Muscle layer of duodenum (tissue), 2 donors: ENCODE results near the gene SIRT2.

Source experiments
- H3K27ac ChIP-seq: one replicate; pipeline ENCODE4 v1.7.0; 2013; ENCODE audit warnings: mild to moderate bottlenecking, low read length
- H3K27me3 ChIP-seq: one replicate; pipeline ENCODE4 v1.7.0; 2013; ENCODE audit warnings: low read depth, mild to moderate bottlenecking, control low read depth, low read length
- H3K36me3 ChIP-seq, 2 donors: one replicate each; pipeline ENCODE4 v1.7.0; 2013; ENCODE audit warnings: low read length in 2 of 2, control low read depth in 1 of 2, mild to moderate bottlenecking in 1 of 2; ENCODE audit not compliant: insufficient read depth in 2 of 2, control insufficient read depth in 1 of 2
- H3K4me1 ChIP-seq, 2 donors: one replicate each; pipeline ENCODE4 v1.7.0; 2013; ENCODE audit warnings: low read length in 2 of 2, mild to moderate bottlenecking in 2 of 2, control low read depth in 1 of 2, moderate library complexity in 1 of 2; ENCODE audit not compliant: insufficient read depth in 2 of 2, control insufficient read depth in 1 of 2
- H3K4me3 ChIP-seq, 2 donors: one replicate each; pipeline ENCODE4 v1.7.0; 2013; ENCODE audit warnings: low read length in 2 of 2, low read depth in 1 of 2, mild to moderate bottlenecking in 1 of 2
- H3K9me3 ChIP-seq, 2 donors: one replicate each; pipeline ENCODE4 v1.7.0; 2013; ENCODE audit warnings: low read length in 2 of 2, control low read depth in 1 of 2, mild to moderate bottlenecking in 1 of 2; ENCODE audit not compliant: control insufficient read depth in 1 of 2
- donor health status: healthy.

Gene SIRT2

GRCh38 chr19:38918526-38918925 lies 19.1 kb upstream of the SIRT2 start:
- no peak overlapping the region for H3K4me3 ChIP-seq
- peaks cover 5 to 11% of the 10 kb centered on the region in 2 donors for H3K36me3 ChIP-seq
- H3K9me3 ChIP-seq, result no peaks in the 10 kb centered on the region
- no peaks in the 10 kb centered on the region for H3K4me1 ChIP-seq
- H3K27ac ChIP-seq, result no peak overlapping the region
- H3K27me3 ChIP-seq, result no peaks in the 10 kb centered on the region

GRCh38 chr19:38917921-38918491 lies 18.6 kb upstream of the SIRT2 start:
- Histone ChIP-seq H3K27ac (no peak overlapping the region), H3K9me3 (no peaks in the 10 kb centered on the region), H3K4me3 (no peak overlapping the region), H3K4me1 (no peaks in the 10 kb centered on the region), H3K27me3 (no peaks in the 10 kb centered on the region), H3K36me3 (peaks cover 5 to 11% of the 10 kb centered on the region in 2 donors)

GRCh38 chr19:38917516-38917915 lies 18.1 kb upstream of the SIRT2 start:
- no peak overlapping the region for H3K4me3 ChIP-seq
- no peaks in the 10 kb centered on the region for H3K4me1 ChIP-seq
- H3K9me3 ChIP-seq, result no peaks in the 10 kb centered on the region
- no peak overlapping the region for H3K27ac ChIP-seq
- H3K36me3 ChIP-seq, result peaks cover 5 to 9% of the 10 kb centered on the region in 2 donors
- H3K27me3 ChIP-seq, result no peaks in the 10 kb centered on the region

- Histone ChIP-seq H3K27me3 (no peaks in the 10 kb centered on the region), H3K4me3 (no peak overlapping the region), H3K9me3 (no peaks in the 10 kb centered on the region)
Measured at GRCh38 chr19:38915329-38916321, 16.2 kb upstream of the SIRT2 start.

GRCh38 chr19:38913958-38914357 lies 14.5 kb upstream of the SIRT2 start:
- Histone ChIP-seq H3K27ac (no peak overlapping the region), H3K36me3 (peaks cover 0 to 4% of the 10 kb centered on the region in 2 donors), H3K4me1 (no peaks in the 10 kb centered on the region), H3K4me3 (no peak overlapping the region), H3K9me3 (no peaks in the 10 kb centered on the region), H3K27me3 (no peaks in the 10 kb centered on the region)

More at GRCh38 chr19:38915329-38916321, 16.2 kb upstream of the SIRT2 start:
- Histone ChIP-seq H3K36me3 (no peaks in the 10 kb centered on the region), H3K27ac (no peak overlapping the region), H3K4me1 (no peaks in the 10 kb centered on the region)

- Histone ChIP-seq H3K27me3 (no peaks in the 10 kb centered on the region), H3K4me1 (no peaks in the 10 kb centered on the region), H3K27ac (no peak overlapping the region), H3K36me3 (peaks cover 4 to 11% of the 10 kb centered on the region in 2 donors), H3K9me3 (no peaks in the 10 kb centered on the region), H3K4me3 (no peak overlapping the region)
Measured at GRCh38 chr19:38912600-38913514, 13.4 kb upstream of the SIRT2 start.

- no peaks in the 10 kb centered on the region for H3K4me1 ChIP-seq
Measured at GRCh38 chr19:38911388-38912001, 12.1 kb upstream of the SIRT2 start.

GRCh38 chr19:38910488-38910887 lies 11.1 kb upstream of the SIRT2 start:
- Histone ChIP-seq H3K27ac (no peak overlapping the region), H3K9me3 (no peaks in the 10 kb centered on the region), H3K4me3 (no peak overlapping the region), H3K36me3 (peaks cover 4 to 23% of the 10 kb centered on the region in 2 donors), H3K4me1 (no peaks in the 10 kb centered on the region), H3K27me3 (no peaks in the 10 kb centered on the region)

More at GRCh38 chr19:38911388-38912001, 12.1 kb upstream of the SIRT2 start:
- Histone ChIP-seq H3K9me3 (no peaks in the 10 kb centered on the region), H3K4me3 (no peak overlapping the region), H3K27ac (no peak overlapping the region), H3K36me3 (peaks cover 4 to 20% of the 10 kb centered on the region in 2 donors), H3K27me3 (no peaks in the 10 kb centered on the region)

GRCh38 chr19:38908911-38909310 lies 9.5 kb upstream of the SIRT2 start:
- no peak overlapping the region for H3K4me3 ChIP-seq
- H3K36me3 ChIP-seq, result peaks cover 13 to 37% of the 10 kb centered on the region in 2 donors
- no peaks in the 10 kb centered on the region for H3K4me1 ChIP-seq
- no peaks in the 10 kb centered on the region for H3K9me3 ChIP-seq
- no peaks in the 10 kb centered on the region for H3K27me3 ChIP-seq
- no peak overlapping the region for H3K27ac ChIP-seq

- H3K9me3 ChIP-seq, result no peaks in the 10 kb centered on the region
- H3K4me1 ChIP-seq, result no peaks in the 10 kb centered on the region
- peaks cover 13 to 37% of the 10 kb centered on the region in 2 donors for H3K36me3 ChIP-seq
- H3K27ac ChIP-seq, result no peak overlapping the region
- no peak overlapping the region for H3K4me3 ChIP-seq
- no peaks in the 10 kb centered on the region for H3K27me3 ChIP-seq
Measured at GRCh38 chr19:38907670-38908069, 8.3 kb upstream of the SIRT2 start.
